DMS53 treated with DMSO at 0.1 percent for 48 hours (cell line): ENCODE measurements around the gene CLIC6.

Source experiments
- DNase-seq: peaks from one replicate; lab custom pipeline; 2025; ENCODE audit not compliant: unreplicated experiment; lab: John Stamatoyannopoulos, UW

CLIC6 gene

DNA sequence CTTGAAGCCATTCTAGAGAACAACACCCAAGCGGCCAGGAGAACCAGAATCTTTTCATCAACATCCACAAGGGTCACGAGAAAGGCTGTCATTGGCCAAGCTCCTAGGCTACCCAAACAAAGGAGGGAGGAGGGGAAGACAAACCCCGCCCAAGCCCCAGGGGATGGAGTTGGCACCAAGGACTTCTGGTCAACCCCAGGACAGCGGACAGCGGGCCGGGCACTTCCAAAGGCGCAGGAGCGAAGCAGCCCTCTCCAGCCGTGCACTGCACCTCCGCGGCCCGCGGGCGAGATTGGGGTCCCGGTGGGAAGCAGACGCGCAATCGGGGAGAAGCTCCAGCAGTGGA lies at the start of gene CLIC6:
Gene CLIC6 (plus strand): TSS at position 192 of the 346 bp plus-strand sequence. CDS start 395 bp downstream, outside the sequence.
- DNase-seq, result no peak

DNA sequence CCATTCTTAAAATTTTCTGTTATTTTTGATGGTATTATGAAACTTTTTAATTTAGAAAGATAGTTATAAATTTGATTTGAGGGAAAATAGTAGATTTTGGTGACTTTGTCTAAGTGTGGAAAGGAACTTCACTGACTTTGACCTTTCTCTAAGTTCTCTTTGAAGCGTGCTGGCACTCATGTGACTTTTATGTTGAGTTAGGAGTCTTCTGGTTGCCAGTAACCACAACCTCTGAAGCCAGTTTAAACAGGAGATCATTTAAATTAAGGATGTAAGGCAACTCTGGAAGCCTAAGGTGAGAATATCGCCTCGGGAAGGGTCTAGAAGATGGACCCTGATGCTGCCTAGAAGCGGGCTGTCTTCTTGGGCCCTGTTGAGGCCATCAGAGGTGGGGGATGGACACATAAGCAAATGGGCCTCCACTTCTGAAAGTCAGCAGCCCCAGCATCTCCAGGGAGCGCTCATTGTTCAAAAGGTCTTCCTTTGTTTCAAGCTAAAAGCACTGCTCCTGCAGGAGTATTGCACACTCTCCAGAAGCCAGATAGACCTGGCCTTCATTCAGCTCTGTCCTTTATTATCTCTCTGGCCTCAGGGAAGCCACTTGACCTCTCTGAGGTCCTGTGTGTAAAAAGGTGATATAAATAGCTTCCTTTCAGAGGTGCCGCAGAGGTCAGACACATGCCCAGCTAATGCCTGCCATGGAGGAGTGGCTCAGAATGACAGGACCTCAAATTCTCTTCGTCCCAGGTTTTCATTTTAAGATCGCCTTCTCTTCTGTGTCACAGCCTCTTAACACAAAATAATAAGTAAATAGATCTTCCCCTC lies 48.7 kb upstream of the CLIC6 start:
- DNase-seq, result no peak

DNA sequence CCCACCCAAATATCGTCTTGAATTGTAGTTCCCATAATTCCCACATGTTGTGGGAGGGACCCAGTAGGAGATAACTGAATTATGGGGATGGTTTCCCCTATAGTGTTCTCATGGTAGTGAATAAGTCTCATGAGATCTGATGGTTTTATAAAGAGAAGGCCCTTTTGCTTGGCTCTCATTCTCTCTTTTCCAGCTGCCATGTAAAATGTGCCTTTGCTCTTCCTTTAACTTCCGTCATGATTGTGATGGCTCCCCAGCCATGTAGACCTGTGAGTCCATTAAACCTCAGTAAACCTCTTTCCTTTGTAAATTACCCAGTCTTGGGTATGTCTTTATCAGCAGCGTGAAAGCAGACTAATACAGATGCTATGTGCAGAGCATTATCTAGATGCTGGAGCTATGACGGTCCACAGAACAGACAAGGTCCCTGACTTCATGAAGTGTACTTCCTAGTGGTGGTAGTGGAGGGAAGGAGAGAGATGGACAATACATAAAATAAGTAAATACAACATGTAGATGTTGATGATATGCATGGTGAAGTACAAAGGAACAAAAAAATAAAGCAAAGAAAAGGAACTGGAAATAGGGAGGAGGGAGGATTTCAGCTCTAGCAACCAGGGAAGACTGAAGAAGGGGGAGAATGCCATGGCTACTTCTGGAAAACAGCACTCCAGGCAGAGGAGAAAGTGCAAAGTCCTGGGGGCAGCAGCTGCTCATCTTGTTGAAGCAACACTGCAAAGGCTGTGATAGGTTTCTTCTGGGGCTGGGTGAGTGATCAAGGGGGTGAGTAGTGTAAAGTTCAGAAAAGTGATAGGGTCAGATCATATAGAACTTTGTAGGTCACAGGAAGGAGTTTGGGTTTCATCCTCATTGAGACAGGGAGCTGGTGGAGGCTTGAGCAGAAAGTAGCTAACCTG lies 47.1 kb upstream of the CLIC6 start:
- no peak for DNase-seq

DNA sequence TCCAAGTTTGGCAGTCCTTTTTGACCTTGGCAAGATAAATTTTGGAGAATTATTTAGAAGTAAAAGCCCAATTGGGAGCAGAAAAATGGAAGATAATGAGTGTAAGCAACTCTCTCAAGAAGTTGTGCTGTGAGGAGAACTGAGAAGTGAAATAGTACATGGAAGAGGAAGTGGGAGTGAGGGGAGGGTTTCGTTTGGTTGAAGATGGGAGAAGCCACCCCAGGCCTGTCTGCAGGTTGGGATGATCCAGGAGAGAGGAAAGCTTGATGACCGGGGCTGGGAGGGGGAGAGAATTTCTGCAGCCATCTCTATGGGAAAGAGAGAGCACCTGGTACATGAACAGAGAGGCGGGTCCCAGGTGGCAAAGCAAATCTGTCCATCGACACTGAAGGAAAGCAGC lies 45.3 kb upstream of the CLIC6 start:
- DNase-seq, result no peak

DNA sequence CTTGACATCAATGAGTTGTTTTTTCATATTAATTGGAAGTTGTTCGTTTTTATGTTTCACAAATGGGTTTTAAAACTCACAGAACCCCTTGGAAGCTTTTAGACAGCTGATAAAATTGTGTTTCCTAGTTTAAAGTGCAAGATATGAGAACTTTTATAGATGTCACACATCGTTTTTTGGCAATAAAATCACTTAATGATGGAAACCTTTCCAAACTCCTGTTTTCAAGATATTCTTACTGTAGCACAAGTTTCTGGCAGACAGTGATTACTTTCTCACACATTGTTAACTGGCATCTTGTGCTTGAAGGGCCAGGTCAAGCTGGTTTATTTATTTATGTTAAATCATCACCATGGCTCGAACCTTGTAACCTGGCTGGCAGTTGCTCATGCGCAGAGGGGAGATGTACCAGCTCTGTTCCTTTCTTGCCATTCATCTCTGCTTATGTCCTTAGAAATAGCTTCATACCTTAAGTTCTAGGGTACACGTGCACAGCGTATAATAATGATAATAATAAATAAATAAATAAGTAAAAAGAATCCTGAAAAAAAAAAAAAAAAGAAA lies 43.7 kb upstream of the CLIC6 start:
- no peak for DNase-seq

DNA sequence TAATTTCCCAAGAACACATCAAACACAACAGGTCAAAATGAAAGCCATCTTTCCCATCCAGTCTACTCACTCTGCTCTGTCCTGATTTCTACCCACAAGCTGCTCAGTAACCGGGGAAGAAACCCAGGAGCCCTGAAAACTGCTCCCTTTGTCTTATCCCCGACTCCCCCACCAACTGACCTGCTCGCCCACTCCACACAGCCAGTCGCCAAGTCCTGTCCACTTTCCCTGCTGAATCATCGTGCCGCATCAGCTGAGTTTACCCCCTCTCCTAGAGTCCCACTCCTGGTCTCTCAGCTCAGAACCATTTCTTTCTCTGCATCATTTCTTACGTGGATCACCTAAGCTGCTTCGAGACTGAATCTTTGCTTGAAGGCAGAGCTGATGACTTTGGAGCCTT lies 42.7 kb upstream of the CLIC6 start:
- no peak for DNase-seq

DNA sequence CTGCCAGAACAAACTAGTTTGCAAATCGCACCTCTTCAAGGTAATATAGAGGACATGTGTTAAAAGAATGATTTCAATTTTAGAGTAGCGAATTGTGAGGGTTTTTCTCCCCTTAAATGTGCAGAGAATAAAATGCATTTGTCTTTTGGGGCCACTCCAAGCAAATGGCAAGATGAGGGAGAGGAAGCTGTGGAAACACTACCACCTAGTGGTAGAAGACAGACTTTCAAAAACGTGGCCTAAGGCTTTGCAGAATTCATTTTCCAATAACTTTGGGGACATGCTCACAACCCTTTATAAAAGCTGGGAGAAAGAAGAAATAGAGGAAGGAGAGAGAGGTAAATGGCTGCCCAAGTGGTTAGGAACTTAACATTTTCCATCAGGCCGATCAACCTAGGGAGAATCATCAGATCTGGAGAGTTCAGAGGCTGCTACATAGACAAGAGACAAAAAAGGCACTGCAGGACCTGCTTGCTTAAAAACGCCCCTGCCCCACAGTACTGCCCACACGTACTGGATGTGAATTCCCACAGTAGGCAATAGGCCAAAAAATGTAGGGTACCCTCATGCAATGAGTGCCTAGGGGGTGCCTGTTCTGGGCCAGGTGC lies 38.2 kb upstream of the CLIC6 start:
- peak; percentile 16 for DNase-seq

DNA sequence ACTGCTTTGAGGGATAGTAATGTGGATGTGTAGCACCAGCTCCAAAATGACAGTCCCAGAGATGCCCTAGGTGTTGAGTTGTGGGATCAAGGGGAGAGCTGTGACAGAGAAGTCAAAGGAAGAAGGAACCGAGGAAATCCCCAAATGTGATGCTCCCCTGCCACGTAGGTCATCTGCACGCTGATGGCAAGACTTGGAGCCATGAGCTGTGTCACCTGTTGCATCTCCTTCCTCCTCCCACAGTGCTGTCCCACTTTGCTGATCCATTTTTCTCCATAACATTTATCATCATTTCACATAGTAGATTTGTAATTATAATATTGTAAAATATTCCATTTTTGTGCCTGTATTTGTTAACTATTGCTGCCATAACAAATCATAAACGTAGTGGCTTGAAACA lies 36.3 kb upstream of the CLIC6 start:
- no peak for DNase-seq

DNA sequence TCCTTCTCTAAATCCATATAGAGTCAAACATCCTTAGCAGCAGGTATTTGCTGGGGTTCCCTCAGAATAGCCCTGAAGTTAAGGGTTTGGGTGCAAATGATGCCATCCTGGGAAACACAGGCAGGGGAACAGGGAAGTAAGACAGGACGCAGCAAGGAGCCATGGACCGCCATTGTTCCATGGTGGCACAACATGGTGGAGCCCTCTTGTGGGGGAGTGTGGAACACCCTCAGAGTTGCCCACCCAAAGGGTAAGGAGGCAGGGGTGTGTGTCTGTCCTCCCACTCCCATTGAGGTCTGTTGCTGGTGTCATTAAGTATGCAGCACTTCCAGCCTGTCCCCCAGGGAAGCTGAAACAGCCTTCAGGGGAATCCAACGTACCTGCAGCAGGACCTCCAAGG lies 33.5 kb upstream of the CLIC6 start:
- no peak for DNase-seq

DNA sequence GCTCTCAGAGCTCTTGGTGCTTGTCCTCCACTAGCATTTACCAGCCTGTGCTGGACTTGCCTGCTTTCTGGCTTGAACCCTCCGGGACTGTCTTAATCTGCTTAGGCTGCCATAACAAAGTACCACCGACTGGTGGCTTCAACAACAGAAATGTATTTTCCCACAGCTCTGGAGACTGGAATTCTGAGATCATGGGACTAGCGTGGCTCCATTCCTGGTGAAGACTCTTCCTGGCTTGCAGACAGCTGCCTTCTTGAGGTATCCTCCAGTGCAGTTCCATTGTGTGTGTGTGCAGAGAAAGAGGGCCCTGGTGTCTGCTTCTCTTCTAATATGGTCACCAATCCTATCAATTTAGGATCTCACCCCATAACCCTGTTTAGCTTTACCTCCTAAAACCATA lies 31.8 kb upstream of the CLIC6 start:
- no peak for DNase-seq

DNA sequence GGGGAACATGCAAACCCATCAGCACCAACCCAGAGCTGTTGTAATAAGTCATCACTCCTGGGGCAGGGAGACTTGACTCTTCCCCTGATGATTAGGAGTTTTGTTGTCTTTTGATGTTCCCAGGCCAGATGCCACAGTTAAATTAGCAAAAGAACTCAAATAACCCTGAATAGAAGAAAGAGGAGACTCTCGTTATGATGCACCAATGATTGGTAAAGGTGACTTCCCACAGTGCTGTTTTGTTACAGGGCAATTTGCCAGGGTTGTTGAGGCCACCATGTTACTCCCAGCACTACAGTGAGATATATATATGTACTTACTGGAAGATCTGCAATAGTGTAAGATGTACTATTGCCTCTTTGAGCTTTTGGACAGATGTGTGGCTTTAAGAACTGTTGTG lies 29.5 kb upstream of the CLIC6 start:
- no peak for DNase-seq

DNA sequence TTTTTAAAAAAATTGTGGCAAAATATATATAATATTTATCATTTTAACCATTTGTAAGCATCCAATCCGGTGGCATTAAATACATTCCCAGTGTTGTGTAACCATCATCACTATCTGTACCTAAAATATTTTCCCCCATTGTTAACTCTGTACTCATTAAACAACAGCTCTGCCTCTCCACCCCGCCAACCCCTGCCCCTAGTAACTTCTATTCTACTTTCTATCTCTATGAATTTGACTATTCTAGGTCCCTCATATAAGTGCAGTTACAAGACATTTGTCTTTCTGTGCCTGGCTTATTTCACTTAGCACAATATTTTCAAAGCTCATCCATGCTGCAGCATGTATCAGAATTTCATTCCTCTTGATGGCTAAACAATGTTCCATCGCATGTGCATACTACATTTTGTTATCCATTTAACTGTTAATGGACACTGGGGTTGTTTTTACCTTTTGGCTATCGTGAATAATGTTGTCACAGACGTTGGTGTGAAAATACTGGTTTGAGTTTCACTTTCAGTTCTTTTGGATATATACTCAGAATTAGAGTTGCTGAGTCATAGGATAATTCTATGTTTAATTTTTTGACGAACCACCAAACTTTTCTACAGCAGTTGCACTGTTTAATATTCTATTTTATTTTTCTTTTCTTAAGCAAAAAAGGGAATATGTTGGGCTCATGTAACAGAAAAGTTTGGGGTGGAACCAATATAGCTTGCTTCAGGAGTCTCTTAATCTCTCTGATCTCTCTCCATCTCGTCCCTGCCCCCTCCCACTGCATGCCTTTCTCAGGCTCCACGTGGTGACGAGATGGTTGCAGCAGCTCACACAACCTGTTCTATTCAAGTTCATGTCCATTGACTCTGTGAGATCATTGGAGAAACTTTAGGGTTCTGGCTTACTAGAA lies 28.7 kb upstream of the CLIC6 start:
- DNase-seq, result no peak

DNA sequence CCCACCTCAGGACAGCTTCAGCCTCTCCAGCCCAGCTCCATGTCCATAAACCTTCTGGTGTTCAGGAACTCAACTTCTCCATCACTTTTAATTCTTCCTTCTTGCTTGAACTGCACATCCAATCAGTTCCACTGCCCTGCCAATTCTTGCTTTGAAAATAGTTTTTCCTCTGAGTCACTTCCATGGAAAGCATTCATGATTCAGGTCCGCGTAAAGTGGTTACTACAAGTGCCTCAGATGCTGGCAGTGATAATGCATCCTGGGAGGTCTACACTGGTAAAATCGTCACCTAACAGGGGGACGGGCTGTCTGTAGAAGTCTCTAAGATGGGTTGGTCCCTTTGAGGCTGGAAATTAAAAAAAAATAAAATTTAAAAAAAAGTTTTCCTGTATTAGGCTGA lies 27.9 kb upstream of the CLIC6 start:
- DNase-seq, result no peak

DNA sequence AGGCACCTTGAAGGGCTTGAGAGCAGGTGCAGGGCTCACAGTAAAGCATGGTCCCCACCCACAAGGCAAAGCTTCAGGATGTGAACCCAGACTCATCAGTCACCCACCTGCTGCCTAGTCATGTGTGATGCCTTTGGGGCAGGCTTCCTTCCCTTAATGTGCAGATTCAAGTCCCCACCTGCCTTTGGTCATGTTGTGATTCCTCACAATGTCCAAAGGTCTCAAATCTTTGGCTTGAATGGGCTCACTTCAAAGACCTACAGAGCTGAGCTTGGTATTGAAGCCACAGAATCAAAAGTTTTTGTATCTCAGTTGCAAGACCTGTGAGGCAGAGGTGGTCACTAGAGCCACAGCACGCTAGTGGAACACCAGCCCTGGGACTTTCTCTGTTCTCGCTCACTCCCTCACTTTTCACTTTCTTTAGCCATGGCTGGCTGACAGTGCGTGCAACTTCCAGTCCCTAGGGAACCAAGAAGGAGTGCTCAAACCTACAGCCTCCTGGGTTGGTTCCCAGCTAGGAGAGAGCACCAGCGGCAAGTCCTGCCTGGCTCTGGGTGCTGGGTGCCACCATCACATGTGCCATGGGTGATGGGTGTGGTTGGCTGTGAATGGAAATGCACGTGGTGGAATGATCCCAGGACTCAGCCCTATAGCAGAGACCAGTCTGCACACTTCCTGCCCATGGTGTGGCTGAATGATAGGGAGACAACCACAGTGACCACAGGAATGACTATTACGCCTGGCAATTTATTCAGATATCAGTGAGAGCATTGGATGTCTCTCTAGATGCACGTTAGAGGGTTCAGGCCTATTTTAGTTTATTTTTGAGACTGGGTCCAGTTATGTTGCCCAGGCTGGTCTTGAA lies 26.4 kb upstream of the CLIC6 start:
- no peak for DNase-seq

DNA sequence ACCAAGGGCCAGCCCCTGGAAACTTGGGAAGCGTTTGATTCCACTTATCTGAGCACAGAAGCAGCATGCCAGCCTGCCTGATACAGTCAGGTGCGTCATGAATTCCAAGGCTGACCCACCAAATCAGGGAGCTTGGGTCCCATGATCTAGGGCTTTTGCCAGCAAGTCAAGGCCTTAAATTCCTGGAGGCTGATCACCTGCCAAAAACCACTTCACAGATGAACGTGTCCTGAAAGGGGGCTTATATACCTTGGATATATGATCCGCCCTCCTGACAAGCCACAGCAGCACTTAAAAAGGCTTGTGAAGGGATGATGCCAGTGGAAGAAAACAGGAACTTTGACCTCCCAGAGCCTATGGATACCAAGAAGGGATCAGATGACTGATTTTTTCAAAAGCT lies 24.0 kb upstream of the CLIC6 start:
- DNase-seq, result peak; percentile 25

DNA sequence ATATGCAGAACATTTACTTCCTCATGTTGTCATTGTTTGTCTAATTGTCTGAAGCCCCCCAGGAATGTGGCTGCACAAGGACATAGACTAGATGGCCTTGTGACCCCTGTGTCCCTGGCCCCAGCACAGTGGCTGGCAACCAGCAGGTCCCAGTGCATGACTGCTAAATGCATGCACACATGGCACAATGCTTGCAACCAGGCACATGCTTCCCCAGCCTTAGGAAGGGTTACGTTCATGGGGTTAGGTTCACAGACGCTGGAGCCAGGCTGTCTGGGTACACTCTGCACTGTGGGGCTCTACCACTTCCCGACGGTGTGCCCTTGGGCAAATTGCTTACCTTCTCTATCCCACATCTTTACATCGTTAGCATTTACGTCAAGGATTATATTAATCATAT lies 21.2 kb upstream of the CLIC6 start:
- DNase-seq, result no peak

DNA sequence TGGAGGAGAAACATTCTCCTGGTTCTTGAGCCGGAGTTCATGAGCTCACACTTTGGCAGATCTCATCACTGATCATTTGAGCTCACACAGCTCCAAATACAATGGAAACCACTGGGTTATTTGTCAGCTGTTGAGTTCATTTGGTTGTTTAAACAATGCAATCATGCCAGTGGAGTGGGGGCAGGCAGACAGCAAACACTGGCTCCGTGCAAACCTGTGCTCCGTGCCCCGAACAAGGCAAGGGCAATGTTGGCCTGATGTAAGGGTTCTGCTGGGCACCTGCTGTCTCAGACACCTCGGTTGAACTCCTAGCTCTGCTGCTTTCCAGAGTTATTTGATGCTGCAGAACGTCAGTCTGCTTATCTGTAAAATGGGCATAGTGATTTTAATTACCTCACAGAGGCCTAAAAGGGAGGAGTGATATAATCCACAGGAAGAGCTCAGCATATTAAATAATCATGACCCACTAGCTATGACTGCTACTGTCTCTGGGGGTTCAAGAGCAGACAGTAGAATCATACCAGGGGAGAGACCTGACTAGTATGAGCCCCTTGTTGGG lies 20.0 kb upstream of the CLIC6 start:
- no peak for DNase-seq

DNA sequence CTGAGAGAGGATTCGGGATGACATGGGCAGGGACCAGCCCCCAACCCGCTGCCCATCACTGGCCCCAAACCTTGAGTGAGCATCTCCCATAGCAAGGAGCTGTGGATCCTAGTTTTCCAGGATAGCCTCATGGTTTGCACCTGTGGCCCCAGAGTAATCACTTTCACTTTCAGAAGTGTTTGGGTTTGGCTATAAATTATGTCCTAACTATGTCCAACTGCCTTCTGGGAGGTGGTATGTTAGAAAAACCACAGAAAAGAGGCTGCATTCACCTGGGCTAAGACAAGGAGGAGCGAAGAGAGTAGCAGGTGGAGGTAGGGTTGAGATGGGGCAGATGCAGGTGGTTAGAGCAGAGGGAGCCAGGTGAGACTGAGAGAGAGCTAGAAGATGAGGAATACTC lies 19.4 kb upstream of the CLIC6 start:
- DNase-seq, result peak; percentile 6

DNA sequence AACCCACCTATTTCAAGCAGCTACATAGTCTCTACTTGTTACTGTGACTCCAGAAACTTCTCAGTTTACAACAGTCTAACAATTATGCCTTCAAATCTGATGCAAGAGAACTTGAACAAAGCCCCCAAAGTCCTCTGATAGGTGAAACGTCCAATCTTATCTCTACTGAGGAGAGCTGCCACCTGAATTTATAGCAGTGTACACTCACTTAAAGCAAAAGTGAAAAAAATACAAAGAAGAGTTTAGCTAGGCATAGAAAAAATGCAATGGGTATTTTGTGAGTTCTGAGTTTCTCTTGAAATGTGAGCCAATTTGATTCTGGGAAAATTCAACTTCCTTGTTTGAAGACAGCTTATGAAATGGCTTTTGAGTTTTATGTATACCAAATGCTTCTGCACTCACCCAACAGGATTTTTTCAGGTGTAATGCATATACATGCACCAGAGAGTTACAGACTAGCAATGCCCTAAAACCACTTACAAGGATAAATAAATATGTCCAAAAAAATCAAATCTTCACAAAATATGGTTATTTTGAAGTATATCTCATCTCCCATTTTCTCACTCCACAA lies 17.8 kb upstream of the CLIC6 start:
- no peak for DNase-seq
